ENCODE results near the gene SOCS6.
"Not testable (repeated sequence)": the region's sequence is repeated elsewhere in the genome, so short reads cannot be mapped to it uniquely, and the experiment has no call there.

Gene SOCS6

GRCh38 chr18:70363861-70364260 lies 75.0 kb downstream of the SOCS6 start:
- no peak for DNase-seq

DNA sequence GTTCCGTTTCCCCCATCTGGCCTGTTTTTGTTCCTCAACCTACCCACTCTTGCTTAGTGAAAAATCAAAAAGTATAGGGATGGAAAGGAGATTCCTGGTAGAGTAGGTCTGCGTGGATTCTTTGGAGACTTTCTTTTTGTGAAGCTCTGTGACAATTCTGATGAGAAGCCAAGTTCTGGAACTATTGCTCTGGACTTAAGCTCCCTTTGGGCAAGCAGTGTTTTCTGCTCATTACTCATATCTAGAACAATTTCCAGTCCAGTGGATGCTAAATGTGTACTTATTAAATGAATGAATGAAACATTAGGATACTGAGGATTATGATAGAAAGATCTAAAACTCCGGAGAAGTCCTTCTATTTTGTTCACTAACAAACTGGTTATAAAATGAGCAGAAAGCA lies 76.5 kb downstream of the SOCS6 start:
- no peak for DNase-seq

- DNase-seq = no peak
Measured at GRCh38 chr18:70366174-70366573, 77.3 kb downstream of the SOCS6 start.

DNA sequence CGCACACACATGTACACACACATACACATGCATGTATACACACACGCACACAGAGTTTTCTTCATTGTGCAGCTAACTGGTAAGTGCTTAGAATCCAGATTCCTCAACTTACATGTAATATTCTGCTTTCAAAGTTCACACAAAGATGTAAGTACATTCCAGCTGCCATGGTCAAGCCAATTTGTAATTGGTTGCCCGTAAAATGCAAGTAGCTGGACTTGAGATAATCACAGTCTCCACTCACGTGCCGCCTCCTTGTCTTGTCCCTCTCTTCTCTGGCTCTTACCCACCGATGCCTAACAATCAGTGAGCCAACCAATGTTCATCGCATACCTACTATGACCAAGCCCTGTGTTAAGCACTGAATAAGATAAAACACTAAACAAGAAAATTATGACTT lies 77.8 kb downstream of the SOCS6 start:
- DNase-seq = no peak

- DNase-seq = not testable (repeated sequence)
Measured at GRCh38 chr18:70367344-70367743, 78.5 kb downstream of the SOCS6 start.

DNA sequence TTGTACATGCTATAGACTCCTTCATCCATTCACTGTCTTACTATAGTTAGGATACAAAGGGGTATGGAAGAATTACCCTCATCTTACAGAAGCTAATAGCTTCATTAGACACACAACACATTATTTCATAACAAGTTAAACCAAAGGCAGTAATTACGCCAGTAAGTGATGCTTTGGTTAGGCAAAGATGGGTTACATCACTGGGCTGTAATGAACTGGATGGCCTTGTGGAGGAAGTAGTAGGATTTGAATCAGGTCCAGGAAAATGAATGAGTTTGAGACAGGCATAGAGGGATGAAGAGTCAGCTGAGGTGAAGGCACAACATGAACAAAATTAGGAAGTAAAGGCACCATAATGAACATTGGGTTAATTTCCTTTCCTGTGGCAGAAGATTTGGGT lies 80.1 kb downstream of the SOCS6 start:
- DNase-seq = no peak

DNA sequence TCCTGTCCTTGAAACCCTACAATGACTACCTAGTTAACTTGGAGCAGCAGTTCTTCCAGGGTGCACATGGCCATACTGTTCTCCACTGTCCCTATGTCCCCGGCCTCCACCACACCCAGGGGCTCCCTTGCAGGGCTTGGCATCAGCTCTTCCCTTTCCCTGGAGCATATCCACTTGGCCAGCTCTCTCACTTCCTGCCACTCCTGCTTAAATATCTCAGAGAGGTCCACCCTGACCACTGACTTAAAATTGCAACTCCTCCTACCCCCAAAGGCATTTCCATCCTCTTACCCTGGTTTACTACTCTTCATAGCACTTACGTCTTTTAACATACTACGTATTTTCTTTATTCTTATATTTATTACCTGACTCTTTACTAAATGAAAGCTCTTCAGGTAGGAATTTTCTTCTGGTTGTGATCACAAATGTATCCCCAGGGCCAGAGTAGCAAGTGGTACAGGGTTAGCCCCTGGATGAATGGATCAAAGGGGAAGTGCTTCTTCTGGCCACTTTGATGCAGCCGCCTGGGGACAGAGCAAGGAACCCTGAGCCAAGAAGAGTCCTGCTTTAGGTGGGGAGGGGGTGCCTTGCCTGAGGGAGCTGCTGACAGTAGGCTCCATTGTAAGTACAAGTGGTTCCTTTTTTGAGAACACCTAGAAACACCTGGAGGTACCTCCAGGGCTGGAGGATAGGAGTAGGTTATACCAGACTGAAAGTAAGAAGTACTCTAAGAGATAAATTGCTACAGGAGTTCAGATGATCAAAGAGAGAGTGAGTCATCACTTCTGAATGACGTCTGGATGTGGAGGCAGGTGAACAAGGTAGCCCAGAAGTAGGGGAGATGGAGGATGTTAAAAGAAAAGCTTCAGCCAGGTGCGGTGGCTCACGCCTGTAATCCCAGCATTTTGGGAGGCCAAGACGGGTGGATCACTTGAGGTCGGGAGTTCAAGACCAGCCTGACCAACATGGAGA lies 82.2 kb downstream of the SOCS6 start:
- no peak for DNase-seq

DNA sequence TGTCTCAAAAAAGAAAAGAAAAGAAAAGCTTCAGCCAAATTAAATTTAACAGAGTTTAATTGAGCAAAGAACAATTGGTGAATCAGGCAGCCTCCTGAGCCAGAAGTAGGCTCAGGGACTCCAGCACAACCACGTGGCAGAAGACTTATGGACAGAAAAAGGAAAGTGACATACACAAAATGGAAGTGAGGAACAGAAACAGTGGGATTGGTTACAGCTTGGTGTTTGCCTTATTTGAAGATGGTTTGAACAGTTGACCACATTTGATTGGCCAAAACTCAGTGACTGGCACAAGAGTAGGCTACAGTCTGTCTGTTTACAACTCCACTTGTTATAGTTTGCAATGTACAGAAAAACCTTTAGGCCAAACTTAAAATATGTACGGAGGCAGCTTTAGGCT lies 83.1 kb downstream of the SOCS6 start:
- no peak for DNase-seq

- no peak for DNase-seq
Measured at GRCh38 chr18:70372450-70373041, 83.7 kb downstream of the SOCS6 start.

GRCh38 chr18:70373042-70373519 lies 84.2 kb downstream of the SOCS6 start:
- DNase-seq = no peak

GRCh38 chr18:70374154-70374553 lies 85.3 kb downstream of the SOCS6 start:
- no peak for DNase-seq

DNA sequence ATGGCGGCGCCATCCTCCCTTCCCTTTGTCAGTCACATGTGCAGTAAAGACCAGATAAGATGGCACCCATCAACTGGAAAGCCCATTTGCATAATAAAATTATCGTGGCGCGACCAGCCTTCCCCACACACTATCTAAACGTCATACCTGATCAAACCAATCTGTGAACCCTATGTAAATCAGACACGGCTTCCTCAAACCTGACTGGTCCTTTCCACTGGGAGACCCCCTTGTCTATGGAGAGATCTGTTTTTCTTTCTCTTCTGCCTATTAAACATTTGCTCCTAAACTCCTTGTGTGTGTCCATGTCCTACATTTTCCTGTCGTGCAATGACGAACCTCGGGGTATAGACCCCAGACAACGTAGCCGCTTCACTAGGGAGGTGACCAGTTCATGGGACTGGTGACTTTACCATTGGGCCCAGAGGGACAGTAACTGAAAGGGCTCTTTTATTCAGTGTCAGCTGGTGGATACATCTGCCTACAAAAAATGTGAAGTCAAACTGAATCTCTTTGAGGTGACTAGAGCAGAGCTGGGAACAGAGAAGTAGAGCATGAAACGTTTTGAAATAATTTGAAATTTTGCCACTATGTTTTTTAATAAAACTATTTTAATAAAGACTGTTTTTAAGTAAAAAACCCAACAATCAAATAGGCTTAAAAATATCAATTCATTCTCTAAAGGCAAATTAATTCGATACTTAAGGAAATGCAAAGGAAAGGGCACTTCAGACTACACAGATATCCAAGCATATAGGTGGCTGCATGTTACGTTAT lies 87.5 kb downstream of the SOCS6 start:
- DNase-seq = no peak

DNA sequence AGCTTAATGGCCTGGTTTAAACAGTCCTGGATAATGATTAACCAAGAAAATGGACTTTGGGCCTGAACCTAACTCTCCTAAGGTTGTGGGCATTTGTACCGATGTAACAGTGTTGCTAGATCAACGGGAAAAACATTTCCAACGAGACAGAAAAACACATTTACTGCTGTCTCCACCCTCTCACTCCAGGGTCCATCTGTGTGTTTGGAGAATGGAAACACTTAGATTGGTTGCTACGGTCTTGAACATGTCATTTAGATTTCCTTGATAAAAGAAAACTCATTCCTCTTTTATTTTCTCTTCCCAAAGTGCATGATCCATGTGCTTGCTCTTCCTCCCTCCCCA lies 88.0 kb downstream of the SOCS6 start:
- no peak for DNase-seq

GRCh38 chr18:70377317-70377799 lies 88.5 kb downstream of the SOCS6 start:
- no peak for DNase-seq

DNA sequence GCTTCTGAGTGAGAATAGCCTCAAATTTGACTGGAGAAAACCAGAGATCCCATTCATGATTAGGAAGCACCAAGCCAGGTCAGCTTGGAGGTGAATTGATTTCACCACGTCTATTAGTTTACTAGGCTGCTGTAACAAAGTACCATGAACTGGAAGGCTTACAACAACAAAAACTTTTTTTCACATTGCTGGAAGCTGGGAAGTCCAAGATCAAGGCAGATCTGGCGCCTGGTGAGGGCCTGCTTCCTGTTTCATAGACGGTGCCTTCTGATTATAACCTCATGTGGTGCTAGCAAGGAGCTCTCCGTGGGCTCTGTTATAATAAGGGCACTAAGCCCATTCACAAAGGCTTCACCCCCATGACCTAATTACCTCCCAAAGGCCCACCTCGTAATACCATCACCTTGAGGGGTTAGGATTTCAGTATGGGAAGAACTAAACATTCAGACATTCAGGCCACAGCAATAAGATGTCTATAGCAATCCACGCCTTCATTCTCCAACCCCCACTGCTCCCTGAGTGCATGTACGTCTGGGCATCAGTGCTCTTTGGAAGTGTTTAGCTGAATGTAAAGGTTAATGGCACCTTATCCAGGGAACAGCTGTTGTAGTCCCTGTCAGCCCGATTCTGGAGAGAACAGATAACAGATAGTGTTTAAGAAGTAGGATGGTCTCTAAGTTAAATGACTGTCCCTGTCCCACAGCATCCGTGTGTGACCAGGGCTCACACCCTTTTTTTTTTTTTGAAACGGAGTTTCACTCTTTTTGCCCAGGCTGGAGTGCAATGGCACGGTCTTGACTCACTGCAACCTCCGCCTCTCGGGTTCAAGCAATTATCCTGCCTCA lies 89.2 kb downstream of the SOCS6 start:
- DNase-seq = no peak
